HEK293 (cell line): Measurements from ENCODE around the gene POLR2L.

Experiments used
- RBAK ChIP-seq: fragments of 450-650 bp; formaldehyde crosslinking; IDR thresholded peaks from 2 replicates; pipeline ENCODE4 v1.5.1; 2016; ENCODE audit warnings: missing biosample characterization, missing genetic modification characterization
- TCF7L2 ChIP-seq: IDR thresholded peaks from 2 replicates; pipeline ENCODE4 v1.6.1; 2011; ENCODE audit warnings: low read depth, mild to moderate bottlenecking, inconsistent platforms, low read length, moderate library complexity, borderline replicate concordance
- ZBTB20 ChIP-seq: fragments of 450-650 bp; formaldehyde crosslinking; IDR thresholded peaks from 2 replicates; pipeline ENCODE4 v1.5.1; 2016; ENCODE audit warnings: missing biosample characterization, missing genetic modification characterization
- ZBTB8A ChIP-seq: fragments of 450-650 bp; formaldehyde crosslinking; IDR thresholded peaks from 2 replicates; pipeline ENCODE4 v1.5.1; 2016; ENCODE audit warnings: missing biosample characterization, missing genetic modification characterization
- TF ChIP-seq, protein P1 (sequence below): sonication (generic); formaldehyde crosslinking; IDR thresholded peaks from 2 replicates; pipeline ENCODE4 v1.8.1; 2022; ENCODE audit warnings: mild to moderate bottlenecking, moderate library complexity, missing genetic modification reagents
- TF ChIP-seq, protein P2 (sequence below): fragments of 450-650 bp; formaldehyde crosslinking; IDR thresholded peaks from 2 replicates; pipeline ENCODE4 v1.5.1; 2016; ENCODE audit warnings: missing biosample characterization, missing genetic modification characterization
- TF ChIP-seq, protein P3 (sequence below): fragments of 450-650 bp; formaldehyde crosslinking; IDR thresholded peaks from 2 replicates; pipeline ENCODE4 v1.5.1; 2016; ENCODE audit warnings: missing biosample characterization, missing genetic modification characterization, low read depth

DNA sequence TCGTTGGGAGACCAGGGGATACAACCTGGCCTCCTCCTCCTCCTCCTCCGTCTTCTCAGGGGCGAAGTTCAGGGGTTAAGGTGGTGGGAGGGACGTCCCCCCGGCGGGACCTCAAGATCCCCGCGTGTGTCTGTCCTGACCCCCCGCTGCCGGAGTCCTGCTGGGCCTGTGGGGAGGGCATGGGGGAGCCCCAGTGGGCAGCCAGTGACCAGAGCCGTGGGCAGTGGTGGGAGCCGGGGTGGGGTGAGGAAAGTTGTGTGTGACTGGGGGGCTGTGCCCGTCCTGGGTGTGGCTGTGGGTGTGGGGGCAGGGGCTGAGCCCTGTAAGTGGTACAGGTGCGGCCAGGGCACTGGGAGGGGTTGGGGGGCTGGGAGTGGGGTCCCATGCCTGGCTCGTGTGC, 10.4 kb upstream of the POLR2L start:
- TF ChIP-seq, protein P1, sequence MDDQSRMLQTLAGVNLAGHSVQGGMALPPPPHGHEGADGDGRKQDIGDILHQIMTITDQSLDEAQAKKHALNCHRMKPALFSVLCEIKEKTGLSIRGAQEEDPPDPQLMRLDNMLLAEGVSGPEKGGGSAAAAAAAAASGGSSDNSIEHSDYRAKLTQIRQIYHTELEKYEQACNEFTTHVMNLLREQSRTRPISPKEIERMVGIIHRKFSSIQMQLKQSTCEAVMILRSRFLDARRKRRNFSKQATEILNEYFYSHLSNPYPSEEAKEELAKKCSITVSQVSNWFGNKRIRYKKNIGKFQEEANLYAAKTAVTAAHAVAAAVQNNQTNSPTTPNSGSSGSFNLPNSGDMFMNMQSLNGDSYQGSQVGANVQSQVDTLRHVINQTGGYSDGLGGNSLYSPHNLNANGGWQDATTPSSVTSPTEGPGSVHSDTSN, result no peak
- TF ChIP-seq, protein P2, sequence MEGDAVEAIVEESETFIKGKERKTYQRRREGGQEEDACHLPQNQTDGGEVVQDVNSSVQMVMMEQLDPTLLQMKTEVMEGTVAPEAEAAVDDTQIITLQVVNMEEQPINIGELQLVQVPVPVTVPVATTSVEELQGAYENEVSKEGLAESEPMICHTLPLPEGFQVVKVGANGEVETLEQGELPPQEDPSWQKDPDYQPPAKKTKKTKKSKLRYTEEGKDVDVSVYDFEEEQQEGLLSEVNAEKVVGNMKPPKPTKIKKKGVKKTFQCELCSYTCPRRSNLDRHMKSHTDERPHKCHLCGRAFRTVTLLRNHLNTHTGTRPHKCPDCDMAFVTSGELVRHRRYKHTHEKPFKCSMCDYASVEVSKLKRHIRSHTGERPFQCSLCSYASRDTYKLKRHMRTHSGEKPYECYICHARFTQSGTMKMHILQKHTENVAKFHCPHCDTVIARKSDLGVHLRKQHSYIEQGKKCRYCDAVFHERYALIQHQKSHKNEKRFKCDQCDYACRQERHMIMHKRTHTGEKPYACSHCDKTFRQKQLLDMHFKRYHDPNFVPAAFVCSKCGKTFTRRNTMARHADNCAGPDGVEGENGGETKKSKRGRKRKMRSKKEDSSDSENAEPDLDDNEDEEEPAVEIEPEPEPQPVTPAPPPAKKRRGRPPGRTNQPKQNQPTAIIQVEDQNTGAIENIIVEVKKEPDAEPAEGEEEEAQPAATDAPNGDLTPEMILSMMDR (tag by site-specific recombination), result no peak
- no peak for TF ChIP-seq RBAK
- TF ChIP-seq, protein P3, sequence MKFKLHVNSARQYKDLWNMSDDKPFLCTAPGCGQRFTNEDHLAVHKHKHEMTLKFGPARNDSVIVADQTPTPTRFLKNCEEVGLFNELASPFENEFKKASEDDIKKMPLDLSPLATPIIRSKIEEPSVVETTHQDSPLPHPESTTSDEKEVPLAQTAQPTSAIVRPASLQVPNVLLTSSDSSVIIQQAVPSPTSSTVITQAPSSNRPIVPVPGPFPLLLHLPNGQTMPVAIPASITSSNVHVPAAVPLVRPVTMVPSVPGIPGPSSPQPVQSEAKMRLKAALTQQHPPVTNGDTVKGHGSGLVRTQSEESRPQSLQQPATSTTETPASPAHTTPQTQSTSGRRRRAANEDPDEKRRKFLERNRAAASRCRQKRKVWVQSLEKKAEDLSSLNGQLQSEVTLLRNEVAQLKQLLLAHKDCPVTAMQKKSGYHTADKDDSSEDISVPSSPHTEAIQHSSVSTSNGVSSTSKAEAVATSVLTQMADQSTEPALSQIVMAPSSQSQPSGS (tag by site-specific recombination), result no peak
- TF ChIP-seq ZBTB8A (tag by site-specific recombination), result no peak
- TF ChIP-seq TCF7L2, result no peak
- no peak for TF ChIP-seq ZBTB20
